Activated CD4-positive, alpha-beta T cell treated with anti-CD3 and anti-CD28 coated beads, Interleukin-2, amount 50 U/mL, for 1 hour (primary cell): ENCODE results near the gene RTF2.

ENCODE experiments used
- DNase-seq: peaks from one replicate; pipeline ENCODE4 v3.0.0-alpha.2; 2020

The RTF2 gene

GRCh38 chr20:56439771-56440291 lies 28.6 kb upstream of the RTF2 start:
- no peak for DNase-seq

- DNase-seq: no peak
Observed at GRCh38 chr20:56440346-56441007, 27.9 kb upstream of the RTF2 start.

- no peak for DNase-seq
Observed at GRCh38 chr20:56442389-56443365, 25.8 kb upstream of the RTF2 start.

DNA sequence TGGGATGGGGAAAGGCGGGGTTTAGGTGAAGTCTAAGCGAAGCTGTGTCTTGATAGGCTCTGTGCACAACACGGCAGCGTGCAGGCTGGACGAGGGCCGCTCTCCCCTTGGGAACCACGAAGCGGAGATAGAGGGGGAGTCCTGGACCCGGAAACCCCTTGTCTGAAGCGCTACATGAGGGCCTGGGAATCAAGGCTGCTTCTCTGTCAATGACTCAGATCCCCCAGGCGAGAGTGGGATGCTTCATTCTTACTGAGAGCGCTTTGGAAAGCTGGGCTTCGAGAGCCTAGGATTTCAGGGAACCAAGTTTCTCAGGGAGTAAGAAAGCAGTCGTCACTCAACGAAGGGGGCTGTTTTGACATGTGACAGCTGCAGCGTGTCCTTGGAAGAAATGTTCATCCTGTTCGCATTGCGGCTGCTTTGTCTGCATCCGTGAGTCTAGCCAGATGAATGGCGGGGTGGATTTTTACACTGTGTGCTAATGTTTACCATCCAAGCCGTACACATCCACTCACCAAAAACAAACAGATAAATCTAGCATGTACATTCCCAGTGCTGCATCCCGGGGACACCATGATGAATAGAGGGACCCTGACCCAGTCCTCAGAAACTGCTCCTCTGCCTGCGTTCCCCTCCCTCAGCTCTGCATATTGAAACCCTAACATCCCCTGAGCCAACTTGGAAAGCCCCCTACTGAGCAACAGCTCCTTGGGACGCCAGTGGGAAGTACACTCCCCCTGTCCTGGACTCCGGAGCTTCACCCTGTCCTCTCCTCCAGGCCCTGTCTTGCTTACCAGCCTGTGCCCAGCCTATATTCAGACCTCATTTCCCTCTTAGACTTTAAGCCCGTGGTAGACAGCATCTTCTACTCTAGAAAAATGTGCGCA lies 24.5 kb upstream of the RTF2 start:
- no peak for DNase-seq

DNA sequence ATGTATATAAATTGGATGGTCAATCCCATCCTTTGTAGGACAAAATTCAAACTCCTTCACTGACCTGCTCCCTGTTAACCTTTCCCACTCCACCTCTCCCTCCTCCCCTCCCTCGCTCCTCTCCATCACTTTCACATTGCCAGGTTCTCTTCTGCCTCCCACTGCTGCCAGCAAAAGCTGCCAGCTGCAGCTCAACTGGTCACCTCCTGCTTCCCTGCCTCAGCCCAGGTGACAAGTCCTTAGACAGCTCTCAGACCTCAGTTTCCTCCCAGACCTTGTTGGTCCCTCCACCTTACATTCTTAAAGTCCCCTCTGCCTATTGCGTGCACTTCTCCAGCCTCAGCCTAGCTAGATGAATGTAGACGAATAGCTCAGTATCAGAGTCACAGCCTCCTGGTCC lies 23.3 kb upstream of the RTF2 start:
- DNase-seq: no peak

- no peak for DNase-seq
Observed at GRCh38 chr20:56445540-56445939, 22.9 kb upstream of the RTF2 start.

GRCh38 chr20:56447227-56447626 lies 21.2 kb upstream of the RTF2 start:
- no peak for DNase-seq

DNA sequence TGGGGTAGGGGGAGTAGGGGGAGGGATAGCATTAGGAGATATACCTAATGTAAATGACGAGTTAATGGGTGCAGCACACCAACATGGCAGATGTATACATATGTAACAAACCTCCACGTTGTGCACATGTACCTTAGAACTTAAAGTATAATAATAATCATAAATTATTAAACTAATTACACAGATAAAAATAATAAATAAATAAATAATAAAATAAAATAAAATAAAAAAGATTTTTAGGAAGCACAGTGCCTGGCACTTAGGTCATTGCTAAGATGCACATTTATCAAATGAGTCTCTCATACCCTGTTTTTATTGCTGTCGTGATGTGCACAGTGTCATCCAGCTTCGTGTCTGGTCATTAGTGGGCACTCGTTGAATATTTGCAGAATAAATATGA lies 19.0 kb upstream of the RTF2 start:
- no peak for DNase-seq

- no peak for DNase-seq
Observed at GRCh38 chr20:56451056-56451765, 17.2 kb upstream of the RTF2 start.

GRCh38 chr20:56453352-56453751 lies 15.1 kb upstream of the RTF2 start:
- DNase-seq: no peak

GRCh38 chr20:56454754-56455153 lies 13.7 kb upstream of the RTF2 start:
- DNase-seq: no peak

DNA sequence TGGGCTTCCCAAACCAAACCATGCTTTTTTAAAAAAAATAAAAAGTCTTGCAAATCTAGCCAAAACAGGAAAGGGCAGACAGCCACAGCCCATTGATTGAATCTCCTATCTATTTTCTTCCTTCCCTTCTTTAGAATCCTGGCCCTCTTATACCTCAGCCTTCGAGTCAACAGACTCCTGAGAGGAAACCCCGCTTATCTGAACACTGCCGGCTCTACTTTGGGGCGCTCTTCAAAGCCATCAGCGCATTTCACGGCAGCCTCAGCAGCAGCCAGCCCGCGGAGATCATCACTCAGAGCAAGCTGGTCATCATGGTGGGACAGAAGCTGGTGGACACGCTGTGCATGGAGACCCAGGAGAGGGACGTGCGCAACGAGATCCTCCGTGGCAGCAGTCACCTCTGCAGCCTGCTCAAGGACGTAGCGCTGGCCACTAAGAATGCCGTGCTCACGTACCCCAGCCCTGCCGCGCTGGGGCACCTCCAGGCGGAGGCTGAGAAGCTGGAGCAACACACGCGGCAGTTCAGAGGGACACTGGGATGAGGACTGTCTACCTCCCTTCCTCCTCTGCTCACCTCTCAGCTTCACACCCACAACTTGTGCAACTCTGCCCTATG lies 10.1 kb upstream of the RTF2 start:
- DNase-seq: no peak

GRCh38 chr20:56460459-56460858 lies 8.0 kb upstream of the RTF2 start:
- DNase-seq: peak; percentile 34

GRCh38 chr20:56461576-56461975 lies 6.9 kb upstream of the RTF2 start:
- DNase-seq: no peak

DNA sequence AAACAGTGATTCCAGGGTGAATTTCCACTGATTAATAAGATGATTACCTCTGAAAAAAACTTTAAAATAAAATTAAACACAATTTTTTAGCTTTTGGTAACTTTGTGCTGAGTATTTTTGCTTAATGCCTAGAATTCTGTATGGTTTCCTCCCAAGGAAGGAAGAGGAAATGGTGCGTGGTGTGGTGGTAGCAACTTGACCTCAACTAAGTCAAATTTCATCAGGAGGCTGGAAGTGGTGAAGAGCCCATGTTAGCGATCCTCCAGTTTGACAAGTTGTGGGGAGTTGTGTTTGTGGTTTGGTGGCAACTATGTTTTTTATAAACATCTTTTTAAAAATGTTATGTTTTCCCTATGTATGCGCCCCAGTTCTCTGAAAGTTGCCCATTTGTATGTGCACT lies 5.0 kb upstream of the RTF2 start:
- no peak for DNase-seq

DNA sequence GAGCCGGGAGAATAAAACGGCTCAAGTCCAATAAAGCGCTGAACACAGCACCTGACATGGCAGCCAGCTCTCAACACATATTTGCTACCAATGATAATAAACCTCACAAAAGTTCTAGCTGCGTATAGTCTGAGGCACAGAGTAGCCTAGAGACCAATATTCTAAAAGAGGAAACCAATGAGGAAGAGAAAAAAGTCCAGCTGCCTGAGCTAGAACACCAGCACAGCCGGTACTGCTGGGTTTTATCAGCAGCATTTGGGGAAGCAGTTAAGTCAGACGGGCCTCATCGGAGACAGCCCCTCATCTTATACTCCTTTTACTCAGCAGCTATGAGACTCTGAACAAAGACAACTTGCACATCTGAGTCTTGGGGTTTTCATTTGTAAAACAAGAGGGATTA lies 2.4 kb upstream of the RTF2 start:
- no peak for DNase-seq

DNA sequence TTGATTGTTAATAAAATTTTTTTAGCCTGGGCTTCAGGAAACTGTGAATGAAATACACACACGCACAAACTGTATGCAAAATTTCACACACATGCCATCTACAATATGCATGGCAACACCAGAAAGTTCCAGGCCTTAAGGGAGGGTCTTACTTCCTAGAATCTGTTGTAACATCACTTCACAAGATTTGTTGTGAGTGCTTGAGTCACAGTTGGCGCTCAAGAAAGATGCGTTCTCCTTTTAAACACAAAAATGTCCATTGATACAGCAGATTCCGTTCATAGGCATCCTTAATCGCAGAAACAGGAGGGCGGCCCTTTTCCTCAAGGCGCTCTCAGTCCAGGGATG lies 485 bp upstream of the RTF2 start:
- no peak for DNase-seq

- DNase-seq: no peak
Observed at GRCh38 chr20:56469077-56469449, 636 bp downstream of the RTF2 start.

GRCh38 chr20:56483970-56484369 lies 15.5 kb downstream of the RTF2 start:
- no peak for DNase-seq

GRCh38 chr20:56487216-56487615 lies 18.8 kb downstream of the RTF2 start:
- no peak for DNase-seq

DNA sequence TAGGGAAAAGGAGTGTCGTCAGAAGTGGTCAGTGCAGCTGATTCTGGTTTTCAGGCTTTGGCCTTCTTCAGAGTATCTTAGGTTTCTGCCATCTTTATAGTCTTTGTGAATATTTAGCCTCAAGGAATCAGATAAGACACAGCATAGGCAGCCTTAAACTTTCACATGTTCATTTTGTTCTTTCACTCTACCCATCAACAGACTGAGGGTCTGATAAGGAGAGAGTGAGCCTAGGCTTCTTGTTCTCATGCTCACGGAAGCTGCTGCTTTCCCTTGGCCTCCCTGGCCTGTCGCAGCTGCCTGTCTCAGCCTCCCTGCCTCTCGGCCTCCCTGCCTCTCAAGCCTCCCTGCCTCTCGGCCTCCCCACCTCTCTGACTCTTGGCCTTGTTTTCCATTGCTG lies 20.1 kb downstream of the RTF2 start:
- no peak for DNase-seq

DNA sequence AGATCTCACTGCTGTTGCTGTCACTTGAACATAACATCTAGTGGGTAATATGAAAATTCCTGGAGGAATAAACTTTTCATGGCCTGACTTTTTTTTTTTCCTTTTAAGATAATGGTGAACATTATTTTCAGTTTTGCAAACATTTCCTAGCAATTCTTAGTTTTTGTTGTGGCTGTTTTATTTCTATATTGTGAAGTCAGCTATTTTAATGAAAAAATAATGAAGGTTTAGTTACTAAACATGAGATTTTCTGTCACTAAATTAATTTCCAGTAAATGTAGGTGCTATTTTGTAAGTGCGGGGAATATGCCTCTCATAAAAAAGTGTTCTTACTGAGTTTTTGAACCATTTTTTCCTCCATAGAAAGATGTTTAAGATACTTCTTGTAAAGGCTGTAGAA lies 32.7 kb downstream of the RTF2 start:
- no peak for DNase-seq
